GF-D8 (cell line): Measurements from ENCODE around the gene GABRB2.

Experiments
- DNase-seq: peaks from one replicate; lab custom pipeline; 2025; lab: John Stamatoyannopoulos, UW

The GABRB2 gene

DNA sequence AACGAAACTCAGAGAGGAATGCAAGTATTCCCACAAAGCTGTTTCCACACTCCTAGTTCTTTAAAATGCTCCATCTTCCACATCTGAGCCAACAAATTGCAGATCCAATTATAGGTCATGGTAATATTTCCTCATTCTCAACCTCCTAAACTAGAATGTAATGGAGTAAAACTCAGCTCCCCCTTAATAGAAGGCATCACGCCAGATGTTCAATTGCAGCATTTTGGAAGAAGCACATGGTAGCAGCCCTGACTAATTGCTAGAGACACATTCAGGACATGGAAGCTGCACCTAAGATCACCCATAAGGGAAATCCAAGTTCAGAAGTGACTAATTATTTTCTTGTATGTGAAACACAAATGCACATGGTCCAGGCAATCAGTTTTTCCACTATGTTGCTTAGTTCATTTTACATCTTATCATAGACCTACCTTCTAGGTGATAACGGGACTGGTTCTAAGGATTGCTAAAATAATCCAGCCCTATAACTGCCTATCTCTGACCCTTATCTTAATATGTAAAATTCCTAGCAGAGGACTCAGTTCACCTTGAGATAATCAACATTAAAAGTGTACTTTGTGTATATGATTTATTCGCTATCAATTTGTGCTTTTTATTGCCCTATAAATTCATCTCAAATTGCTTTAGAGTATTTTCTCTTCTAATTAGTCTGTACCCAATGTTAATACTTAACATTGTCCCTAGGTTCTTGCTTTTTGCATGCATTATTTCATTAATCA is 75.1 kb downstream of the GABRB2 start:
- DNase-seq: no peak

DNA sequence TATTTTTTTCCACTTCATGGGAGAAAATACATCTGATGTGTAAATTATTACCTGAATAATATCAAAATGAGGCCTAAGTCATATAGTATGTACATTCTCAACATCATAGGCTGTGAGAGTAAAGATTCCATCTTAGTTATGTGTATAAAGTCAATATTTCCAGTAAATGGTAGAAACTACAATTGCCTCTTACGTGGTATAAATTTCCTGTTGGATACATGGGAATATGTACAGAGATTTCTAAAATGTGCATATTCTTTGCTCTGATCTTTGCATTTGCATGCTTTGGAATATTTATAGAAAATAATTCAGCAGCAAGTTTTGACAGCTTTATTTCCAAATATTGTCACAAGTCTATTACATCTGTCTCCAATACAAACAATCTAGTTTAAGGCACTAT is 78.8 kb downstream of the GABRB2 start:
- DNase-seq: no peak

DNA sequence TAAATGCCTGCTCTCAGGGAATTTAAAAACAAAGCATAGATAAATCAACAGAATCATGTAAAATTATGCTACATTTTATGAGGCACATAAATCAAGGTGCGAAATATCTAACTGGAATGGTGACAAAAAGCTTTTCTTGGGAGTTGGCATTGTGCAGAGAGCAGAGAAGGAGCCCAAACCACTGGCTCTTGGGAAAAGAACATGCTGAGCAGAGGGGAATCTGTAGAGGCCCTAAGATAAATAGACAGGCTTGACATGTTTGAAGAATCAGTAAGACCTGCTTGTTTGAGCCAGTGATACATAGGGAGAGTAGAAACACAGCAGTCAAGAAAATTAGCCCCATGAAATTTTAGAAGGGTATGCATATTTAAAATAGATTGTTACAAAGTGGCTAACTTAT is 85.8 kb downstream of the GABRB2 start:
- DNase-seq: no peak

DNA sequence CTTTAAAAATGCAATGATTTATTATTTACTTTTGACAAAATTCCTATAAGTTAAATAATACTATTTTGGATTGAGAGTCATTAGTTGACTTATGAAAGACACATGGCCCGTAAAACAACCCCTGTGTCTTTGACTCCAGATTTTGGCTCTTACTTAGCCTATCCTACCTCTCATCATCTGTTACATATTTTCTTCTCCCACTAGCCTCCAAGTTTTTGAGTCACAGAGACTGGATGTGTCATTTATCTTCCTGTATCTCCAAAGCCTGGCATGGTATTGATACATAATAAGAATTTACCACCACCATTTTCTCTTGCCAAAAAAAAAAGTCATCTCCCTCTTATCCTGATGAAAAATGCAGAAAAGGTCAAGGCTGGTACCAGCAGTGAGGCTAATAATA is 99.9 kb downstream of the GABRB2 start:
- no peak for DNase-seq

DNA sequence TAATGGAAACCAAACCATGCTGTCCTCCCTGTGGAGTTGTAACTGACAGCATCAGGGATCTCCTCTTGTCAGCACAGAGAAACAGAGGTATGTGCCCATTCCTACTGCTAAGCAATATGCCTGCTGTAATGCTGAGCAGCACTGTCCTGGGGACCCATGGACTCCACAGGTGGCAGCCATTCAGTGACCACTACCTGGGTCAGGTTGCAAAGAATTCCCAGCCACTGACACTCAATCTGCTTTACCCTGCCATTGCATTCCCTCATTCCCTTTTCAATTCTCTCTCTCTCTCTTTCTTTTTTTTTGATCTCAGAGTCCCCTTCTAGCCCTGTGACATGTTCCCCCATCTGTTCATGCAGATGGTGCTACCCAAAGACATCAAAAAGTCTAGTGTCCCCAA is 104.1 kb downstream of the GABRB2 start:
- DNase-seq: no peak

DNA sequence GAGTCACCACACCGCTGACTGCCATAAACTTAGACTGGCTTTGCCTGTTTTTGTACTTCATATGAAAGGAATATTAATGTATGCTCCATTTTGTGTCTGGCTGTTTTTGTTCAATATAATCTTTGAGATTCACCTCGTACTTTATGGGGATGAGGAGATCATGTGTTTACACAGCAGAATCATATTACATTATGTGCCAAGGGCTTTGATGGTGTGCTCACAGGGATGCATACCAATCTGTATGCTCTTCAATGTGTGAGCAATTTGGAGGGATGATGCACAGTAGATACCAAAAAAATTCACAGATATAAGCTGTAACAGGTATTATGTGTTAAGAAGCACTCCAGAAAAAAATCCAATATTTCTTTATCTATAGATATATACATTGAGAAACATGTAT is 113.7 kb downstream of the GABRB2 start:
- no peak for DNase-seq

DNA sequence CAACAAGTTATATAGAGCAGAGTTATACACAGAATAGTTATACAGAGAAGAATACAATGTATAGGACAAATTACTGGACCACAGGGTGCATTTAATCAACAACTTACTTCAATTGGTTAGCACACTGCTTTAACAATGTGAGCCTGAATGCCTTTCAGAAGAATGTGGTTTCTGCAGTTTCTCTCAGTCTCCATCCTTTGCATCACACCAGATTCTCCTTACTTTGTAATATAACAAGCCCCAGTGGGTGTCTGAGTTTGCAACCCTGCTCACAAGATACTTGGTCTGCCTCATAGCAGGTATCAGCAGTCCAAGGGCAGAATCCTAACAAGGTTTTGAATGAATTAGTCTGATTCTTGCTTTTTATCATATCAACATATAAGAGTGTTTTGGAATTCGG is 114.6 kb downstream of the GABRB2 start:
- DNase-seq: no peak

DNA sequence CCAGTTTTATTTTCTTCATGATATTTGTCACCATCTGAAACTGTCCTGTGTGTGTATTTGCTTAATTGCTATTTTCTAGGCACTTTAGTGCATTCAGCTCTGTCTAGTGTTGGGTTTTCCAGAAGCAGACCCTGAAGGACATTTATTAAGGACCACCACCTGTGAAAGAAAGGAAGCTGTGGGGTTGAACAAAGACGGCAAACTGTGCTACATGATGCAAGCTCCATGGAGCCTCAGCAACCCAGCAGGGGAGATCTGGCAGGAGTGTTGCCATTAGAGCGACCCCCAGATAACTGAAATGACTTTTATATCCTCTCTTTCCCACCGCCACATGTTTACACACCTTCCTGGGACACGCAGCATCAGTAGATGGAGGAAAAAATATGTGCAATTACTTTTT is 125.5 kb downstream of the GABRB2 start:
- no peak for DNase-seq

DNA sequence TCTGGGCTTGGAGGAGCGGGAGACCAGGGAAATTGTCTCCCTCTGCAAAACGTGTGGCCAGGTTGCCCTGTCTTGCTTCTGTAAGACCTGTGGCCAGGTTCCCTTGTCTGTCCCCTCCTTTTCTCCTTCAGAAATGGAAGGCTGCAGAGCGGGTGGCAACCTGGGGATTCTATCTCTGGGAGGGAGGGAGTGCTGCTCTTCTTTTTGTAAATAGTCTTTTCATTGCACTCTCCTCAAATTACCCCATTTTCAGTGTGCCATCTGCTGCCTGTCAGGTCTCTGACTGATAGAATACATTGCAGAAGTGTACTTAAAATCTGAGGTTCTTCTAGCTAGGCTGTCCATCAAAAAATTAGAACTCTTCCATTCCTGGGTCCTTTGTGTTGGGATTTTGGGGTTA is 126.0 kb downstream of the GABRB2 start:
- DNase-seq: no peak

DNA sequence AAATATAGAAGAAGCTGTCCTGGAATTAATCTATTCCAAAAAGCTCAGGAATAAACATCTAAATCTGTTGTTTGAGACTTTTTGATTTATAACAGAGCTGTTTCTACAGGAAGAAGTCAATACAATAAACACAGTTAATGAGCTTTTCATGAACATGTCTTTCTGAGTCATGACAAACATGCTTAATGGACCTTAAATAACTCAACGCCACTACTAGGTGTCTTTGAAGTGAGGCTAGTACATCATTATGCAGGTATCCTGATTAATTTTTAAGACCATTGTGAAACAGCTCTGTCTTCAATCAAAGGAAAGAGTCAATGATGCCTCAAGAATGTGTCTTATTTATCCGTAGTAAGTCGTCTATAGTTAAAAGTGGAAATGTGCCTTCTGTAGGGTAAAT is 131.6 kb downstream of the GABRB2 start:
- no peak for DNase-seq

DNA sequence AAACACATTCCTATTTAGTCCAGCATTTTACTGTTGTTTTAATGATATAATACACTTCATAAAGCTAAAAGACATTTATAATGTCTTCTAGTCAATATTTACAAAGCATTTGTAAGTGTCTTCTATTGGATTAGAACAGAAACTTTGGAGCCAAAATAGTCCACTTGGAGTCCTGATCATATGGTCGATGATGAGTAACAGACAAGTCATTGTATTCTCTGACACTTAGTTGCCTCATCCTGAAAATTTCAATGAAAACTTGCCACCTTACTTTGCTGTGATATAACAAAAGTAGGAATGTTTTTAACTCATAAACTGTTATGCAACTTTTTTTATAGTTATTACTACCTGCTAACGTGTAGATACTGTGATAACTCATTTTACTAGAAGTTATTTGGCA is 132.5 kb downstream of the GABRB2 start:
- no peak for DNase-seq

DNA sequence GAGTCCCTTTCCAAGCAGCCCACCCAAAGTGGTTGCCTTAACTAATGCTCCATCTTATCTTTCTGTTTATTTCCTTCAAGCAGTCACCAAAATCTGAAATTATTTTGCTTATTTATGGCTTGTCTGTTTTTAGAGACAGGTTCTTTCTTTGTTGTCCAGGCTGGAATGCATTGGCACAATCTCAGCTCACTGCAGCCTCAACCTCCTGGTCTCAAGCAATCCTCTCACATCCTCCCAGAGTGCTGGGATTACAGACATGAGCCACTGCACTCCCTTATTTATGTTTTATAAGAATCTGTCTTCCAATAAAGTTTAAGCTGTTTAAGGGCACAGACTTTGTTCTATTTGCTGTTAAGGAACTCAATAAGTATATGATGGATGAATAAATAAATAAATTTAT is 133.7 kb downstream of the GABRB2 start:
- no peak for DNase-seq

DNA sequence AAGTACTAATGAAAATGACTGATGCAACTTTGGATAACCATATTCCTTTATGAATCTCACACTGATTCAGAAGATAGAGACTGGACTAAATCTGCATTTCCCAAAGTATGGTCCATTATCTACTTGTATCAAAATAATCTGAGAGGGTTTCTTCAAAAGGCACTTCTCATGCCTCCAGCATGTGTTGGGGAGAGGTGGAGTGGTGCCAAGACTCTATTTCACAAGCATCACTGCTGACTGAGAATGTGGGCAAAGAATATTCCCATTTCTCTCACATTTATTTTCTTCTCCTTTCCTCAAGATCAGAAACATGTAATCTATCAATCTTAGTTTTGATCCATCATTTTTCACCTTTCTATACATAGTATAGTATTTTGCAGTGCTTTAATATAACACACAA is 135.4 kb downstream of the GABRB2 start:
- no peak for DNase-seq

DNA sequence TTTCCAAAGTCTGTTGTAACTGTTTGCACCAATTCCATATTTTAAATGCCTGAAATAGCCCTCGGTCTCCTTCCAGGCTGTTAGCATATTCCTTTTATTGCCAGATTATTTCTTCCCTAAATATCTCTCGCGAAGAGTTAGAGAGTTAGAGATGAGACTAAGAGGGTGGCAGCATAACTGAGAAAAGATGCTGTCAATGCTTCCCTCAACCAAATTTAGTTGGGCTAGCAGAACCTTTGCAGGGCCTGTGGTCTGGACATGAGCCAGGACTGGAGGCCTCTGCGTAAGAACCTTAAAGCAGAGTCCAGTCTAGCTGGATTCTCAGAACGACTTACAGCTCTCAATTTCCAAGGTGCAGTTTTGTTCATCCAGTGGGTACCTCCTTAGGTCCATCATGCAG is 135.9 kb downstream of the GABRB2 start:
- no peak for DNase-seq

DNA sequence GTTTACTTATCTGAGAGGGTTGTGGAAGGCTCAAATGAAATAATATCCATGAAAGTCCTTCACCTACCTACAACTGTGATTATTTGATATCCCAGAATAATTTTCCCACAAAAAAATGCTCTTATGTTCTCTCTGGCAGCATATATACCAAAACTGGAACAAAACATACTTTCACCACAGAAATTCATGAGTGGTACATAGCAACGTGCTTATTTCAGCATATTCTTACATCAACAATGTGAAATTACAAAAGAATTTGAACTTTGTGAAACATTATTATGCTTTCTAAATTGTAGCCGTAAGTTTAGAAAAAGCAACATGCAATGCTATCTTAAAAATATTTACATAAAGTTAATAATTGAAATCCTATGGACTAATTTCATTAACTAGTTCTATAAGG is 137.1 kb downstream of the GABRB2 start:
- no peak for DNase-seq

DNA sequence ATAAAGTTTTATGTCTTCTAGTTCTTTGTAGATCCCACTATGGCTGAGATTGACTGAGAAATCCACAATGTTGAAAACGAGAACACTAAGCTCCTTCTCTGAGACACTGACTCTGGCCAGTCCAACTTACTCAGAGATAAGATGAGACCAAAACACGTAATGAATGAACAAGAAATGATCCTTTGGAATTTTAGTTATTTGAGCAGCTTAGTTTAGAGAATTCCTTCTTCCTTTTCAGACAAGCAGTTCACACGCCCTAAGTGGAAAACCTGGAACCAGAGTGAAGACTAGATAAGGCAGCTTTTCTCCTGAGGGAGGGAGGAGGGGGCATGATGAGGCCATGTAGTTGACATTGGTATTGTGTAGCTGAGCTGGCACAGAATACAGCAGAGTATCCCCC is 139.6 kb downstream of the GABRB2 start:
- DNase-seq: no peak

DNA sequence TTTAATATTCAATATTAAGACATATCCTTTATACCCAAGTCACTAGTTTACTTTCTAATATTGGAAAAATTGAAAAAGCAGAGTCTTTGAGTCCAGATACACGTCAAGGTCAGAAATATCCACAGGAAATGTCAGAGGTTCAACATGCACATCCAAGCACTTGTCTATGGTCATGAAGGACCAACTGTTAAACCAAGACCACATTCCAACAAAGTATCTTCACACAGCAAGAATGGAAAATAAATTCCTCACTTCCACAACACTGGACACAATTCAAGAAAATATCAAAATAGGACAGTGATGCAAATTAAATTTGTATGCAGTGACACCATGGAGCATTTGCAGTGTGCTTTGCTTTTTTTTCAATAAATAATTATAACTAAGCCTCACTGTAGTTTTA is 142.5 kb downstream of the GABRB2 start:
- DNase-seq: no peak

DNA sequence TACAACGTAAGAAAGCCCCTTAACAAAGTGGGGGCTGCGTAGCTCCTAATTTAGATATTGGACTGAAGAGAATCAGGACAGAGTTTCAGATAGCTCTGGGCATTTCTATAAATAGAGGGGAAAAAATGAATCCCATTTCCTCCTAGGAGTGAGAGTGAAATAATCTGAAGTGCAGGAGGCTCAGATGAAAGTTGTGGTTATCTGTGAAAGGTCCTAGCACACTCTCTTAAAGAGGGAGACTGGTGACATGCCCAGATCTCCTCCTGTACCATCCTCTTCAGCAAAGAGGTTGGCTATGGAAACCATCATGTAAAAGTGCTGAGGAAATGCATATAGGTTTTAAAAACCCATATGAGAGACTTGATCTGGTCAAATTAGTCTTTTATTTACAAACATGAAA is 143.4 kb downstream of the GABRB2 start:
- no peak for DNase-seq

DNA sequence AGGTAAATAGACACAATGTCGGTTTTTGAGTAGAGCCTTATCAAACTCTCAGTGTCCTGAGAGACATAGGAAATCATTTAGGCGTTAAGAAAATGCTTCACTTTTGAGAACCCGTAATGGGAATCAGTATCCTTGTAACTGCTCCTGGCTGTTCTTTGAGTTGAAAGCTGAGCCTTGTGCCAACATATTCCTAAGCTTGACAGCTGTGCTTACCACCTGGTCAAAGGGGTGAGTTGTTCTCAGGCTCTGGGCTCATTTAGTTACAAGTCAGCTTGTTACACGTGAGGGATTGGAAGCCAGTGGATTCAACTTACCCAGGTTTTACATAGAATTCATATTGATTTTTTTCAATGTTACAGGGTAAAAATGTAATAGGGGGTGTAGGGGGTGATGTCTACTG is 145.9 kb downstream of the GABRB2 start:
- DNase-seq: no peak

DNA sequence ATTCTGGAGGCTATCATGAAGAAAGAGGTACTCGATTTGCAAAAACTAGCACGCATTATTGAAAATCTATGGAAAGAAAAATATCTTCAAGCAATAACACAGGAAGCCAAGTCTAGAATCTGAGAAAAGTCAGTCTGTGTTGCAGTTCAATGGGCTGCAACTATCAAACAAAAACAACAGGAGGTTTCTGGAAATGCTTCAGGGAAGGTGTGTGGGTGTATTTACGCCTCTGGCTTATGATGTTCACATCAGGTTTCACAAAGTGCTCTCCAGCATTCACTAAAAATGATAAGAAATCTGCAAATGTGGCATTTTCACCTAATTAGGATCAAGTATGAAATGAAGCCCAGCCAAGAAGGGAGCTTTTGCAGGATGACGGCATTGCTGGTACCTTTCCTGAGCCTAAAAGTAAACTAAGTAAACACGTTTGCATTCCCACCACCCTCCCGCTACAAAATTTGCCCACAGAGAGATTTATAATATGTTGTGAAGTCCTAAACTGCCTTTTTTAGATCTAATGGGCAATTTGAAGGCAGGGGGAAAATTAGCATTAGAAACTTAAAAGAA is 146.4 kb downstream of the GABRB2 start:
- DNase-seq: no peak

DNA sequence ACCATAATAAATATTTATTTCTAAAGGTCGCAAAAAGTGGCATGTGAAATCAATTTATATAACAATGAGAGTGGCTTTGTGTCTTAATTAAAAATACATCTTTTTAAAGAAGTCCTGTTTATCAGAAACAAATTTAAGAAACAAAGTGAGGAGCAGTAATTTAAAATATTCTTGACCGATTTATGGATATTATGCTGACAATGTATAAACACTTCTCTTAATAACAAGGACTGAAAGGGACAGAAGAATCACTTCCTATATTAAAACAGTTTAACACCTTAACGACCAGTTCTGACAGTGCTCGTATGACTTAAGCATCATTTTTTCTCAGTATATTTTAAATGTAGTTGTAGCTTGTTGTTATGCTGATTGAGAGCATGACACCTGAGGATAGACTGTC is 149.1 kb downstream of the GABRB2 start:
- no peak for DNase-seq

DNA sequence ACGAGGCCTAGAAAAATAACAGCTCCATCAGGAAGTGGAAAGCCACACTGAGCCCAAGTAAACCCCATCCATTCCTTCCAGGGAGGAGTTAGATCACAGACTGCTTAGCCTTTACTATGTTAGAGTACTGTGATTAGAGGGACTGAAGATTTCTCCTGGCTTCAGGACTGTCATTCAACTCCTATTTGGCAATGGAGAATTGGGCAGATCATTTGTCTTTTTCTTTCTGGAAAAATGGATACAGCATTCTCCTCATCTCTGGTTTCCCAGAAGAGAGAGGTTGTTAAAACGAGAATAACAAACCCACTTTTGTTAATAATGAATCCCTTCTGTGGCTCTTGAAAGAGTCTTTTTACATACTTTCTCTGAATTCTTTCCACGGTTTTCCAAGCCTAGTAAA is 150.4 kb downstream of the GABRB2 start:
- DNase-seq: no peak

DNA sequence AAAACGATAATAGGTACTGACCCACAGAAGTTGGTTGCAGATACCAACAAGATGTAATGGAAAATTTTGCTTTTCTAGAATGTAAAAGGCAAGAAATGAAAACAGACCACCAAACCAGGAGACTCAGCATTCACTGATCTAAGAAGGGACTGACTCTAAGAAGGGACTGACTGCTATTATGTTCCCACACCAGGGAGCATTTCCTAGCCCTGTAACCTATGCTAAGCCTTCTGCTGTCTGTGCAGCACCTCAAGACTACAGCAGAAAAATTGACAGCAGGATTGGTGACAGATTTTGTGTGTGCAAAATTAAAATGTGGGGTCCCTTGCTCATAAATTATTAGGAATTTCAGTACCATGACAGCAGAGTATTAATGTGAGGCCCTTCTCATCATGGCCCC is 154.8 kb downstream of the GABRB2 start:
- no peak for DNase-seq

DNA sequence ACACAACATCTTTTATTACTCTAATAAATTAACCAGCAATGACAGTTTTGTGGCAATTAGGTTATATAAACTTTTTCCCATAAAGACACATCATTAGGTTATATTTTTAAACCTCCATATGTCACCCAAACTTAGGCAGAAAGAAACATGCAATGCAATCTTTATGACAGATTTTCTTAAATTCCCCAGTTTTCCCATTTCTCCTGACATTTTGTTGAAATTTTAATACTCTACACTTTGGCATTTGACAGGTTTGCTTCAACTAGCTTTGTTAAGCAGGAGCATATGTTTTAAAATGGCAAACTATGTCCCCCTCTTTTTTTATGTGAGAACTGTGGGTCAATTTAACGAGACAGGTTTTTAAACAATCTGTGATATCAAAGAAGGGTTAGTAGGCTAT is 155.5 kb downstream of the GABRB2 start:
- no peak for DNase-seq
